HG03175 (cell line): ENCODE measurements around the gene MYLK.

Experiments
- ATAC-seq: cut with Tn5 transposase; IDR thresholded peaks from one replicate; pipeline ENCODE4 v1.9.1; 2021; ENCODE audit warnings: mild to moderate bottlenecking, moderate library complexity; ENCODE audit not compliant: unreplicated experiment

MYLK gene

DNA sequence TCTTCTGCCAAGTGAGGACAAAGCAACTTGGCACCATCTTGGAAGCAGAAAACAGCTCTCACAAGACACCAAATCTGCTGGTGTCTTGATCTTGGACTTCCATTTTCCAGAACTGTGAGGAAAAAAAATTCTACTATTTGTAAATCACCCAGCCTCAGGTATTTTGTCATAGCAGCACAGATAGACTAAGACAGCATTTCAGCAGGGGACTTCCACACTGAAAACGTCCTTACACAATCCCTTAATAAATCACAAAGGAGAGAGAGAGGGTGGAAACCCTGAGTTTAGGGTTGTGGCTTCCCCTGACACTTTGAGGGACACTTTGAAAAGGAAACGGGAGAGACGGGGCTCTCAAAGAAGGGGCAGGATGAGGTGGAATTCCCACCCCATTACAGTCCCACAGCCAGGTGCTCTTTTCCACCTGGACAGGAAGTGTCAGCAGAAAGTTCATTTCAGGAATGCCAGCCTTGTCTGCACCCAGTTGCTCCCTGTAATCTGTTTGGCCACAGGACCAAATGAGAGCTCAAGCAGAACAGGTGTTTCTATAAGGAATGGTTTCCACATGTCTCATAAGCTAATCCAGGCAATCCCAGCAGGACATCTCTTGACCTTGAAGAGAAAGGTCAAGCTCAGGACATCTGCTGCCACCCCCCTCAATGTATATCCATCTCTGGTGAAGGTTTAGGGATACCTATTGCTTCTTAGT lies 51.3 kb downstream of the MYLK start:
- no peak for ATAC-seq

DNA sequence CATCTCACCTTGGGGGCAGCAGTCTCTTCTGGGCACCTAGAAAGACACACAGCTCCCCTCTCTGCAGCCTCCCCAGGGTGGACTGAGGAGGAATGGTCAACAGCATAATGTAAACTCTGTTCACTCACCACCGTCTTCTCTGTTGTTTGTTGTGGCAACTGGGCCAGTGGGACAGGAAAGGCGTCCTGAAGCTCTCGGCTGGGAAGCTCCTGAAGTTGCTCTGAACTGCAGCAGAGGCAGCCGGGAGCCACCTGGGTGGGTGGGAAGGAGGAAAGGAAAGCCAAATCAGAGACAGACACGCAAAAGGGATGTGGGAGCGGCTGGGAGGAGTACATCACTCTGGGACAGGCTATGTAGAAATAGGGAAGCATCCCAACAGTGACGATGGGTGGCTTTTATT lies 52.7 kb downstream of the MYLK start:
- ATAC-seq = no peak

DNA sequence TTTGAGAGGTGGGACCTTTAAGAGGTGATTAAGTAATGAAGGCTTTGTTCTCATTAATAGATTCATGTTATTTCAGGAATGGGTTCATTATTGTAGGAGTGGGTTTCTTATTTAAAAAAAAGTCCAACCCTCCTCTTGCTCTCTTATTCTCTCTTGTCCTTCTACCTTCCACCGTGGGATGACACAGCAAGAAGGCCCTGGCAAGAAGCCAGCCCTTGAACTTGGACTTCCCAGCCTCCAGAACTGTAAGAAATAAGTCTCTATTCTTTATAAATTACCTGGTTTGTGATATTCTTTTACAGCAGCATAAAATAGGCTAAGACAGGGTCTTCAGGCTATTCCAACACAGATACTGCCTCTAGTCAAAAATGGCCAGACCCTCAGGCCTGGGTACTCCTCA lies 62.2 kb downstream of the MYLK start:
- ATAC-seq = no peak

DNA sequence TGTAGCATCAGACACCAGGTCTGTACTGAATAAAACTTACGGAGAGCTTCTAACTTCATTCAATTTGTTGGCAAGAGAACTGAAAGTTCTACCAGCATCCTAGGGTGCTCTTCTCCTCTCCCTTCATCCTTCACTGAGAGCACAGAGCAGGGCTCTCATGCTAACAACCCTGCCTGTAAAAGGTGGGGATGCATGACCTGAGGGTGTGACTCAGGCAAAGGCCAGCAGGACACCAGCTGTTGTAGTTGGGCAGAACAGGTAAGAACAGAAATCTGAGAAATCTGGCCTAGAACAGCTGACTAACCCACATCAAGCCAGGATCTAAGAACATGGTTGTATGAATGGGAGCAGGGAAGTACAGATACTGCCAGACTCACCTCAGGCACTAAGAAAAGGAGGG lies 64.2 kb downstream of the MYLK start:
- no peak for ATAC-seq

GRCh38 chr3:123818921-123819429 lies 65.2 kb downstream of the MYLK start:
- ATAC-seq = no peak

GRCh38 chr3:123818324-123818920 lies 65.7 kb downstream of the MYLK start:
- ATAC-seq = no peak

- no peak for ATAC-seq
Observed at GRCh38 chr3:123817413-123817812, 66.7 kb downstream of the MYLK start.

DNA sequence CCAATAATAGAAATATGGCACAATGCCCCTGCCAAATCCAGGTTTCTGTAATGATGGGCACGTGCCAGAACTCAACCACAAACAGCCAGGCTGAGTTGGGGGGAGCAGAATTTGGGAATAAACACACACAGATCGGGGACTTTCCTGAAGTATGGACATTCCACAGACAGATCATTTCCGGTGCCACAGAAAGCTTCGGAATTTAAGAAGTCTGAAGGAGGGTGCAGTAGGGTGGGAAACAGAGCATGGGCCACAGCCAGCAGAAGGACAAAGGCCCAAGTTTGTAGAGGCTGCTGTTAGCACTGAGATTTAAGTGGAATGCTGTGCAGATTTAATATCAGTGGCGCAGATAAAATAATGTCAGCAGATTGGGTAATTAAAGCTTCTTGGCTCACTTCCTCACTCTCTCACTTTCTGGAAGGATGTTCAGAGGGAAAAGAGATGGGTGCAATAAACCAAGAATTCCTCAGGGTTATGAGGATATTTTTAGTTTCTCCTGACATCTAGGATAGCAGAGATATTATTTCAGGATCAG lies 67.4 kb downstream of the MYLK start:
- ATAC-seq = no peak

- no peak for ATAC-seq
Observed at GRCh38 chr3:123815981-123816380, 68.2 kb downstream of the MYLK start.

GRCh38 chr3:123813876-123814275 lies 70.3 kb downstream of the MYLK start:
- no peak for ATAC-seq

- no peak for ATAC-seq
Observed at GRCh38 chr3:123809597-123809996, 74.5 kb downstream of the MYLK start.

DNA sequence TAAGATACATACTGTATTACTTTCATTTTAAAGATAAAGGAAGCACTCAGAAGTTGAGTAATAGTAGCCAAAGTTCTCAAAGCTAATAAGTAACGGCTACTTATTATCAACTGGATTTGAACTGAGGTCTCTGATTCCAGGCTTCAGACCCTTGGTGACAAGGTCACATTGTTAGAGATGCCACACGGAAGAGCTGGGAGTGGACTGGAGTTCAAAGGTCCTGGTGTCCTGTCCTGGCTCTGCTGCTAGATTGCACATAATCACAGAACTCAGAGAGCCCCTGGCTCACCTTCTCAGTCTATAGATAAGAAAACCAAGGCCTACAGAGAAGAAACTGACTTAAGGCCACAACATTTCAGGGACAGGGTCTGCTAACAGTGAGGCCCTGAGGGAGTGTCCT lies 75.3 kb downstream of the MYLK start:
- no peak for ATAC-seq

DNA sequence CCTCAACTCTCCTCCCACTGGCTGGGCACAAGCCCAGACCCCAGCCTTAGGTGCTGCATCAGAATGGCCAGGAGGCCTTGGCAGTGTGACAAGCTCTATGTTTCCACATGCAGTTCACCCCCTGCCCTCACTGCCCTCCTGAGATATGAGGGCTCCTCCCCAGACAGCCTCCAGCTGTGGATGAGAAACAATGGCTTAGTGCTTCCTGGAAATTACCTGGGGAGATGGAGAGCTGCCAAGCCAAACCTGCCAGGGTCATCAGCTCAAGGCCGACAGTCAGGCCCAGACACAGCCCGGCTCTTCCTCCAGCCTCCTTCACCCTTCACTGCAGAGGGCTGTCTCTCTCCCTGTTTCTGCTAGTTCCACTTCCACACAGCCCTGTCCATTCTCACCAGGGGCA lies 76.3 kb downstream of the MYLK start:
- no peak for ATAC-seq

DNA sequence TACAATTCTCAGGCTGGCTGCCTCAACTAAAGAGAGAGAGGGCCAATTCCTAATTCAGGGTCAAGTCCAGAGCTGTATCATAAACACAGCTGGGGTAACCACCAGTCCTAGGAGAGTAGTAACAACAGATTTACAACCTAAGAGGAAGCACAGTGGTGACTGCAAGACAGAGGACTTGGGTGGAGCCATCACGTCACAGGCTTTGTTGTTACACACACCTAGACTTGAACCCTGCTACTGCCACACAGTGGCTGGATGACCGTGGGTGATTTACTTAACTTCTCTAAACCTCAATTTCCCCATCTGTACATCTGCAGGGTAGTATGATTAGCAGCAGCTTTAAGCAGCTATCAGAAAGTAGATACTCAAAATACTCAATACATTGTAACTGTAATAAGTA lies 78.6 kb downstream of the MYLK start:
- no peak for ATAC-seq

DNA sequence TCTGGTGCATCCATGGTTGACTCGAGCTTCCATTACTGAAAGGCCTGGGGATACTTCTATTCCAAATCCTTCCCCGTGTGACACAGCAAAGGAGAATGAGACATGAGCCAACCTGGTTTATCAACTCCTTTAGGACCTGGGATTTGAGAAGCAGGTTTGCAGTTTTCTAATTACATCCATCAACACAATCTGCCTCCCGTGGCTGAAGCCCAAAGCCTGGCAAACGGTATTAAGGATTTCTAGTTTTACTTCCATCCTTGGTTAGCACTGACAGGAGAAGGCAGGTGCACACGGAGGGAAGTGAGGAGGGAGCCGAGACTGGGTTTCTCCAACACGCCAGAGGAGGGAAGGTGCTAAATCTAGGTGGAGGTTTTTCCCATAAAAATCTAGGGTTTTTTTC lies 79.0 kb downstream of the MYLK start:
- no peak for ATAC-seq

- no peak for ATAC-seq
Observed at GRCh38 chr3:123804676-123805075, 79.5 kb downstream of the MYLK start.

- no peak for ATAC-seq
Observed at GRCh38 chr3:123803521-123803920, 80.6 kb downstream of the MYLK start.

- ATAC-seq = no peak
Observed at GRCh38 chr3:123802007-123802625, 82.0 kb downstream of the MYLK start.

GRCh38 chr3:123801474-123801873 lies 82.7 kb downstream of the MYLK start:
- no peak for ATAC-seq

DNA sequence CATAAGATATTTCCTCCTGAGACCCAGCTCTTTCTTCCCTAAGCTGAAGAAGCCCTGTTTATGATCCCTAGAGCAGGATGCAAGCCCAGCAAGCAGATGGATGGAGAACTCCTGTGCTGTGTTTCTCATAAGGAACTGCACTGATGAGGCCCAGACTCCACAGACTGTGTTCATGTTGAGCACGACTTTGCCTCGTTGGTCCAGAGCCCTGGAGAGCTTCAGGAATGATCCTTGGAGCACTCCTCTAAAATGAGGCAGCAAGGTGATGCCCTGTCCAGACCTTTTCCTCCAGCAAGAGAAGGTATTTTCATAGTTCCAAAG lies 83.8 kb downstream of the MYLK start:
- ATAC-seq = no peak

DNA sequence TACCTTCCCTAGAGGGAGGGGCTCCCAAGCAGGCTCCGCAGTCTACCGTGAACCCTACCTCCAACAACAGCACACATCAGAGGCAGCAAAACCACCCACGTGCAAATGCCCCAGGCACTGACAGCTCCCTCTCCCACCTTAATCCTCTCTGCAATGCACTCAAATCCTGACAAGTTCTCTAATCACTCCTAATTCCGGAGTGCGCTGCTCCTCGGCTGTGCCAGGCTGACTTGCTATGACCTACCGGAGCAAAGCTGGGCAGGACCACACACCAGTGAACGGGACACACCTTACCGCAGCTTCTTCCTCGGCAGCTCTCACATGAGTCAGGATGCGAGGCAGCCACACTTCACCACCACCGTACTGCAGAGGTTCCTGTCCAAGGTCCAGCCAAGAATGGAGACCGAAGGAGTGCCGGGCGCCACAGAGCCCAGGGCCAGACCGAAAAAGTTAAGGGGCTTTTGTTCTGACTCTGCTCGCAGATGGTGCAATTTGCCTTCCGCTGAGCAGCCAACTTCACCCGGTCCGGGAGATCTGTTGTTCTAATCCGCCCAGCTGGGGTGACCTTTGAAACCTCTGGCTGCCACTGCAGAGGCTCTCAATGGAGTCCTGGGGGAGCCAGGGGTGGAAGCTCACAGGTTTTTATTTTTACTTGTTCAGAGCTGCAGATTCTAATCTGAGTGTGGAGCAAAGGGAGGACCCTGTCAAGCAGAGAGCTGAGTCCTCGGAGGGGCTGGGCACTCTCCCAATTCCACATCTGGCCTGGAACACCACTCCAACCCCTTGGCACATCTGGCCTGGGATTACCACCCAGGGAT lies 84.4 kb downstream of the MYLK start:
- no peak for ATAC-seq
